ENCODE results near the gene DSG2.

GRCh38 chr18:31513189-31513935, 15.4 kb downstream of the DSG2 start:
- TF ChIP-seq CTCF (IDR thresholded peaks at IDR 0.05; ENCODE audit: low read depth, low read length): no peak
- no peak for TF ChIP-seq MAX (IDR thresholded peaks at IDR 0.05; ENCODE audit: low read depth, low read length)
- no peak for TF ChIP-seq POLR2A (IDR thresholded peaks at IDR 0.05; ENCODE audit: extremely low read depth, insufficient read length)
- no peak for TF ChIP-seq MYC (IDR thresholded peaks at IDR 0.05; ENCODE audit: low read depth, low read length)

Measured in NB4 (cell line).